Ishikawa (cell line): ENCODE data around the gene TMEM132D.

ENCODE experiments used
- CREB1 ChIP-seq: IDR thresholded peaks from 2 replicates; pipeline ENCODE4 v1.6.1; 2012; ENCODE audit warnings: low read depth
- EGR1 ChIP-seq: IDR thresholded peaks from 2 replicates; pipeline ENCODE4 v1.6.1; 2012
- MAX ChIP-seq: IDR thresholded peaks from 2 replicates; pipeline ENCODE4 v1.6.1; 2012
- RAD21 ChIP-seq: IDR thresholded peaks from 2 replicates; pipeline ENCODE4 v1.6.1; 2012; ENCODE audit warnings: low read depth
- TAF1 ChIP-seq: IDR thresholded peaks from 2 replicates; pipeline ENCODE4 v1.6.1; 2012; ENCODE audit warnings: low read depth, mild to moderate bottlenecking
- TEAD4 ChIP-seq: IDR thresholded peaks from 2 replicates; pipeline ENCODE4 v1.6.1; 2012
- TF ChIP-seq, protein P1 (sequence below): IDR thresholded peaks from 2 replicates; pipeline ENCODE4 v1.6.1; 2012; ENCODE audit warnings: low read depth, mild to moderate bottlenecking

DNA sequence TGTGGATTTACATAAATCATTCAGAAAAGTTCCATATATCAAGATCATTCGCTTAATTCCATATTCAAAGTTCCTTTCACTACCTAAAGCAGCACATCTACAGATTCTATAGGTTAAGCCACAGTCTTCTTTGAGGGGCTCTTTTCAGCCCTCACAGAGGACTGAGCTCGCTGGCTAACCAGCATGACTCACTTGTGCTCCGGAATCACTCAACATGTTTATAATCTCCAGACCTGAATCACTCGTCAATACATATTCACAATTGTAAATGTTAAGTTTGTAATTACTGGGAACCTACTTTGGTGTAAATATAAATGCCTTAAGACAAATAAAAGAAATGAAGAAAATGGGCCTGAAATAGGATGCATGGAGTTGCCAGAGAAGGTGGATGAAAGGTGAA is 315.7 kb downstream of the TMEM132D start:
- TF ChIP-seq CREB1 (no peak), TEAD4 (no peak), EGR1 (no peak), MAX (no peak), TAF1 (no peak), RAD21 (no peak)
- TF ChIP-seq, protein P1, sequence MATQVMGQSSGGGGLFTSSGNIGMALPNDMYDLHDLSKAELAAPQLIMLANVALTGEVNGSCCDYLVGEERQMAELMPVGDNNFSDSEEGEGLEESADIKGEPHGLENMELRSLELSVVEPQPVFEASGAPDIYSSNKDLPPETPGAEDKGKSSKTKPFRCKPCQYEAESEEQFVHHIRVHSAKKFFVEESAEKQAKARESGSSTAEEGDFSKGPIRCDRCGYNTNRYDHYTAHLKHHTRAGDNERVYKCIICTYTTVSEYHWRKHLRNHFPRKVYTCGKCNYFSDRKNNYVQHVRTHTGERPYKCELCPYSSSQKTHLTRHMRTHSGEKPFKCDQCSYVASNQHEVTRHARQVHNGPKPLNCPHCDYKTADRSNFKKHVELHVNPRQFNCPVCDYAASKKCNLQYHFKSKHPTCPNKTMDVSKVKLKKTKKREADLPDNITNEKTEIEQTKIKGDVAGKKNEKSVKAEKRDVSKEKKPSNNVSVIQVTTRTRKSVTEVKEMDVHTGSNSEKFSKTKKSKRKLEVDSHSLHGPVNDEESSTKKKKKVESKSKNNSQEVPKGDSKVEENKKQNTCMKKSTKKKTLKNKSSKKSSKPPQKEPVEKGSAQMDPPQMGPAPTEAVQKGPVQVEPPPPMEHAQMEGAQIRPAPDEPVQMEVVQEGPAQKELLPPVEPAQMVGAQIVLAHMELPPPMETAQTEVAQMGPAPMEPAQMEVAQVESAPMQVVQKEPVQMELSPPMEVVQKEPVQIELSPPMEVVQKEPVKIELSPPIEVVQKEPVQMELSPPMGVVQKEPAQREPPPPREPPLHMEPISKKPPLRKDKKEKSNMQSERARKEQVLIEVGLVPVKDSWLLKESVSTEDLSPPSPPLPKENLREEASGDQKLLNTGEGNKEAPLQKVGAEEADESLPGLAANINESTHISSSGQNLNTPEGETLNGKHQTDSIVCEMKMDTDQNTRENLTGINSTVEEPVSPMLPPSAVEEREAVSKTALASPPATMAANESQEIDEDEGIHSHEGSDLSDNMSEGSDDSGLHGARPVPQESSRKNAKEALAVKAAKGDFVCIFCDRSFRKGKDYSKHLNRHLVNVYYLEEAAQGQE: no peak
